GM12865 (cell line): ENCODE measurements around the gene NR2C1.

ENCODE experiments used
- DNase-seq: peaks from one replicate; pipeline ENCODE4 v3.0.0; 2010; ENCODE audit warnings: low read depth
- H3K4me3 ChIP-seq: 2 replicates; pipeline ENCODE4 v1.5.1; 2011; ENCODE audit warnings: mild to moderate bottlenecking, low read depth, low read length, control low read depth
- CTCF ChIP-seq: IDR thresholded peaks from 2 replicates; pipeline ENCODE4 v1.5.1; 2011; ENCODE audit warnings: low read length, control low read depth, low read depth, inconsistent platforms; ENCODE audit not compliant: insufficient read depth; ENCODE audit errors: missing control alignments

Gene NR2C1

GRCh38 chr12:94970560-94970959 lies 102.9 kb downstream of the NR2C1 start:
- H3K4me3 ChIP-seq = no peak overlapping the region
- no peak for DNase-seq
- TF ChIP-seq CTCF = no peak
